GM13977 (cell line): ENCODE data around the gene GNB2.
A peak's percentile ranks its signal among the peaks of the same experiment; 100 is the strongest.

Experiments used
- DNase-seq: peaks from one replicate; pipeline ENCODE4 v3.0.0; 2012; ENCODE audit warnings: low spot score
- in situ Hi-C: fragments of 300-500 bp; cut with MboI; formaldehyde crosslinking; loops from one replicate; pipeline ENCODE4 v1.12.0; 2022; ENCODE audit warnings: low sequenced_read_pairs, low pct_unique_long_range_greater_than_20kb, mixed read lengths, inconsistent platforms; ENCODE audit not compliant: unreplicated experiment
- TF ChIP-seq, protein P1 (sequence below): IDR thresholded peaks from 2 replicates; pipeline ENCODE4 v1.5.1; 2012; ENCODE audit warnings: mild to moderate bottlenecking, control low read depth; ENCODE audit not compliant: insufficient read depth; ENCODE audit errors: extremely low read depth, missing control alignments

The GNB2 gene

DNA sequence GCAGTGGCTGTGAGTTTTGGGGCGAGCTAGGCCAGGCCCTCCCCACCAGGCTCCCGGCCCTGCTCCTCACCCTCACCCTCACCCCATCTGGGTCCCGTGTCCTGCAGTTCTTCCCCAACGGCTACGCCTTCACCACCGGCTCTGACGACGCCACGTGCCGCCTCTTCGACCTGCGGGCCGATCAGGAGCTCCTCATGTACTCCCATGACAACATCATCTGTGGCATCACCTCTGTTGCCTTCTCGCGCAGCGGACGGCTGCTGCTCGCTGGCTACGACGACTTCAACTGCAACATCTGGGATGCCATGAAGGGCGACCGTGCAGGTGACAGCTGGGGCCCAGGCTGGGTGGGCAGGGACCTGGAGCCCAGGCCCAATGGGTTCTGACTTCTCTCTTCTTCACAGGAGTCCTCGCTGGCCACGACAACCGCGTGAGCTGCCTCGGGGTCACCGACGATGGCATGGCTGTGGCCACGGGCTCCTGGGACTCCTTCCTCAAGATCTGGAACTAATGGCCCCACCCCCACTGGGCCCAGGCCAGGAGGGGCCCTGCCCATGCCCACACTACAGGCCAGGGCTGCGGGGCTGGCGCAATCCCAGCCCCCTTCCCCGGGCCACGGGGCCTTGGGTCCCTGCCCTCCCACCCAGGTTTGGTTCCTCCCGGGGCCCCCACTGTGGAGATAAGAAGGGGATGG is 4.9 kb downstream of the GNB2 start:
- peak; percentile 28 for DNase-seq
- TF ChIP-seq, protein P1, sequence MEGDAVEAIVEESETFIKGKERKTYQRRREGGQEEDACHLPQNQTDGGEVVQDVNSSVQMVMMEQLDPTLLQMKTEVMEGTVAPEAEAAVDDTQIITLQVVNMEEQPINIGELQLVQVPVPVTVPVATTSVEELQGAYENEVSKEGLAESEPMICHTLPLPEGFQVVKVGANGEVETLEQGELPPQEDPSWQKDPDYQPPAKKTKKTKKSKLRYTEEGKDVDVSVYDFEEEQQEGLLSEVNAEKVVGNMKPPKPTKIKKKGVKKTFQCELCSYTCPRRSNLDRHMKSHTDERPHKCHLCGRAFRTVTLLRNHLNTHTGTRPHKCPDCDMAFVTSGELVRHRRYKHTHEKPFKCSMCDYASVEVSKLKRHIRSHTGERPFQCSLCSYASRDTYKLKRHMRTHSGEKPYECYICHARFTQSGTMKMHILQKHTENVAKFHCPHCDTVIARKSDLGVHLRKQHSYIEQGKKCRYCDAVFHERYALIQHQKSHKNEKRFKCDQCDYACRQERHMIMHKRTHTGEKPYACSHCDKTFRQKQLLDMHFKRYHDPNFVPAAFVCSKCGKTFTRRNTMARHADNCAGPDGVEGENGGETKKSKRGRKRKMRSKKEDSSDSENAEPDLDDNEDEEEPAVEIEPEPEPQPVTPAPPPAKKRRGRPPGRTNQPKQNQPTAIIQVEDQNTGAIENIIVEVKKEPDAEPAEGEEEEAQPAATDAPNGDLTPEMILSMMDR, result no peak
- in situ Hi-C loops, result no loop called here

DNA sequence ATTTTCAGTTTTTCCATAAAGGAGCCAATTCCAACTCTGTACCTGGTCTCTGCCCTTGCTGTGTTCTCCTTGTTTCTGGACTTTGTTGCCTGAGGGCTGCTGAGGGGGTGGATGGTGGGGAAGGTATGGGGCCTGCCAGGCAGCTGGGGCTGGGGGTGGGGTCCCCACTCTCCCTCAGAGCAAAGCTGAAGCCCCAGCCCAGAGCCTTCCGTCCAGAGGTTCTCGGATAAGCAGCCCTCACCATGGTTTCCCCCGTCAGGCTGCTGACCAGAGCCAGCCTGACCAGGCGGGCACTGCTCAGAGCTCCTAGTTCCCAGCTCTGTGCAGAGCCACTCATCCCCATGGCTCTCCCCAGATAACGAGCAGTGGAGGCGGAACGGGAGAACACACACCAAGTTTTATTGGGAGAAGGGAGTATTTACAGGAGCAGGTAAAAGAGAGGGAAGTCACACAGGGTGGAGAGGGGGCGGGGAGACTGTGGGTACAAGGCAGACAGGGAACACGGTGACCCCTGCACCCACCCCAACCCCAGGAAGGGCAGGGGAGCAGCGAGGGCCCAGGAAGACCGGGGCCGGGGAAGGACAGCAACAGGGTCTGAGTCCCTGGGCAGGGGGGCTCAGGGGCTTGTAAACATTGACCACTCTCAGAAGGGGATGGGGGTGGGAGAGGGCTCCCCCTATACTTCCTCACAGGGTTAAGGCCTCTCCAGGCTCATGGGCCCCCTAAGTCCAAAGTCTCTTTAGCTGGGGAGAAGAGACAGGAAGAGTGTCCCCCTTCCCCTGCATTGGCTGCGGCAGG is 5.8 kb downstream of the GNB2 start:
- peak; percentile 27 for DNase-seq
- in situ Hi-C loops, result no loop called here
- TF ChIP-seq, protein P1, result no peak

DNA sequence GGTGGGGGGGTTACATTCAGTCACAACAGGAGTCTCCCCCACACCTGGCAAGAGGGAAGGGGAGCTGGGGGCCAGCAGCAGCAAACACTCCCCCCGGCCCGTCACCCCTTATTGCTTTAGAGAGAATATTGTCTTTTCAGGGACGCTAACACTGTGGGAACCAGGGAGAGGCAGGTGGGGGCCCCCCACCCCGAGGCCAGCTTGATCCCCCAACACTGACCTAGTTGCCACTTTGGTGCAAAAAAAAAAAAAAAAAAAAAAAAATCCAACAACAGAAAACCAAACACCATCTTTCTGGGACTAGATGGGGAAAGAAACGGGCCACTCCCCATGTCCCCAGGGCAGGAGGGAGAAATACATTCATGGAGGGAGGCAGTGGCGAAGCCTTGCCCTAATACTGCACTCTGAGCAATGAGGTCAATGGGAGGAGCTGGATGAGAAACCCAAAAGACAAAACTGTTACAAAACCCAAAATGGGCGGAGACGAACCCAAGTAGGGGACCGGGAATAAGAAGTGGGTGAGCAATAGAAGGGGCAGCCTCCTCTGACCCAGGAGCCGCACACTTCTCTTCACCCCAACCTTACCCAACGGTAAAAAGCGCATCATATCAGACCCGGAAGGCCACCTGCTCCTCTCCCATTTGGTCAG is 6.5 kb downstream of the GNB2 start:
- TF ChIP-seq, protein P1, result no peak
- in situ Hi-C loops, result no loop called here
- peak; percentile 15 for DNase-seq

DNA sequence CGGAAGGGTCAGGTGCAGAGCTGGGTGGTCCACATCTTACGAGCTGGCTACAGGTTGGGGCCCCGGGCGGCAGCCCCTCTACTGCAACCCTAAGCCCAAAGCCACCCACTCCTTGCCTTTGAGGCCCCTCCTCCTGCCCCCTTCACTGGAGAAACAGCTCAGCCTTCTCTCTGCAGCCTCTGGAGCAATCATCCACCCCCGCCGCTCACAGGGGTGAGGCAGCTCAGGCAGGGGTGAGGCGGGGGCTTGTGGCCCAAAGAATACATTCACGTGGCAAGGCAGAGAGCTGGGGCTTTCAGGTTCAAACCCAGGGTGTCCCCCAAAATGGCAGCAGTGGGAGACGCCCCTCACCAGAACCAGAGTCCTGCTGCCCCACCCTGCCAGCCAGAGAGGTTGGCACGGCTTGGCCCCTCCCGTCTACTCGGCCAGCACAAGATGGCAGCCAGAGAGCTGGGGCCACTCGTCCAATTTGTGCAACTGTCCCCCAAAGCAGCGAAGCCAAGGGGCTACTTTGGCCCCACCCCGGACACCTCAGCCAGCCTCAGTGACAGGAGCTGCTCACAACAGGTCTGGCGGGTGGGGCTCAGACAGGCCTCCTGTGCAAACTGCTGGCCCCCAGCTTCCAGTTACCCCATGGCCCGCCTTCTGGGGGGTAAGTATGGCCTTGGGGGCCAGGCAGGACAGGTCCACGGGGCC is 7.2 kb downstream of the GNB2 start:
- in situ Hi-C loops, result no loop called here
- DNase-seq, result no peak
- TF ChIP-seq, protein P1, result no peak

DNA sequence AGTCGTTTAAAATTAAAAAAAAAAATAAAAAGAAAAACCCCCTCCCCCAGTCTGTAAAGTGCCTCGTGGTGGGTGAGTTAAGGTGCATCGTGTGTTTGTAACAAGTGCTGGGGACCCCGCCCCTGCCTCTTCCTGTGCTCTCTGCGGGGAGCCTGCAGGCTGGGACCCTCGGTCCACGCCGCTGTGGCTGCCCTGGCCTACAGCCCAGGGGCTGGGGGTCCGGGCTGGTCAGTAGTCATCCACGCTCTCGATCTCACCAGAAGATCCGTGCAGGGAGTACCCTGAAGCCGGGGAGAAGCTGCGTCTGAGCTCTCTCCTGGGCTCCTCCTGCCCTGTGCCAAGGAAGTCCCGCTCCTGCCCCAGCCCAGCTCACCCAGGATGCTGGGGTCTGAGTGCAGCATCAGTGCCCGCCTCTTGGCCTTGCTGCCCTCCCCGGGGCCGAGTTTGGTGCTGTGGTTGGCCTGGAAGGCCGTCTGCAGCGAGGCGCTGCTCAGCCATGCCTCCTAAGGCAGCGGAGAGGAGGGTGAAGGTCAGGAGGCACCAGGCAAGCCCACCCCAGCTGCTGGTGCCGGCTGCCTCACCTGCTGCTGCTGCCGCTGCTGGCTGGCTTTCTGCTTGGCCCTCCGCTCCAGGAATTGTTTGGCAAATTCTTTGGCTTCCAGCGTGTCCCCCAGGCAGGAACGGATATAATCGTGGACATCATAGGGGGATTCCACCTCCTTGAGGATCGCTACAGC is 8.1 kb downstream of the GNB2 start:
- in situ Hi-C loops, result no loop called here
- TF ChIP-seq, protein P1, result no peak
- DNase-seq, result peak; percentile 27
